WTC11 (cell line): Measurements from ENCODE around the gene OSBPL6.

Experiments
- CTCF ChIP-seq: fragments of 200-600 bp; IDR thresholded peaks from 2 replicates; pipeline ENCODE4 v1.8.0; 2022; ENCODE audit warnings: antibody characterized with exemption
- MAX ChIP-seq: sonication (generic); formaldehyde crosslinking; IDR thresholded peaks from 2 replicates; pipeline ENCODE4 v1.8.0; 2022; ENCODE audit warnings: mild to moderate bottlenecking, missing genetic modification reagents
- NFE2L1 ChIP-seq: sonication (generic); formaldehyde crosslinking; IDR thresholded peaks from 2 replicates; pipeline ENCODE4 v1.8.1; 2023; ENCODE audit warnings: missing genetic modification reagents
- NR1H2 ChIP-seq: sonication (generic); formaldehyde crosslinking; IDR thresholded peaks from 2 replicates; pipeline ENCODE4 v1.9.0; 2021; ENCODE audit warnings: mild to moderate bottlenecking, moderate library complexity, missing genetic modification reagents
- RELA ChIP-seq: sonication (generic); formaldehyde crosslinking; IDR thresholded peaks from 2 replicates; pipeline ENCODE4 v1.8.1; 2022; ENCODE audit warnings: missing genetic modification reagents, mild to moderate bottlenecking, borderline replicate concordance
- ZMAT4 ChIP-seq: fragments of 250-450 bp; sonication (Bioruptor Pico); IDR thresholded peaks from 2 replicates; pipeline ENCODE4 v1.9.0; 2021; ENCODE audit warnings: mild to moderate bottlenecking
- ZNF281 ChIP-seq: sonication (generic); formaldehyde crosslinking; IDR thresholded peaks from 2 replicates; pipeline ENCODE4 v1.8.0; 2023; ENCODE audit warnings: mild to moderate bottlenecking, missing genetic modification reagents

GRCh38 chr2:178152977-178153376 lies 41.3 kb upstream of the OSBPL6 start:
- TF ChIP-seq NR1H2 (CRISPR knock-in tag) (no peak), ZNF281 (no peak), NFE2L1 (CRISPR knock-in tag) (no peak), ZMAT4 (CRISPR knock-in tag) (no peak), RELA (CRISPR knock-in tag) (no peak), CTCF (no peak), MAX (CRISPR knock-in tag) (no peak)
